Liver (tissue), 9 donors: Measurements from ENCODE around the gene IRF4. TPM values are rescaled to one million over a fixed set of nuclear protein-coding genes. Genes with fewer than 3 reads are reported as not detected.
A peak's percentile ranks its signal among the peaks of the same experiment; 100 is the strongest.

Experiments used
- DNase-seq: peaks from one replicate; pipeline ENCODE4 v3.0.0-alpha.2; 2017; ENCODE audit warnings: low spot score
- H3K27ac ChIP-seq, 2 donors: one replicate each; pipeline ENCODE4 v1.7.0; 2013; ENCODE audit warnings: inconsistent platforms in 2 of 2, low read length in 2 of 2, control low read depth in 1 of 2, low read depth in 1 of 2, mild to moderate bottlenecking in 1 of 2
- H3K27me3 ChIP-seq, 4 donors: one replicate each; pipeline versions ENCODE4 v1.6.1 to v1.7.0; 2013; ENCODE audit warnings: low read length in 3 of 4, inconsistent platforms in 1 of 4, mild to moderate bottlenecking in 1 of 4, moderate library complexity in 1 of 4; ENCODE audit not compliant: control insufficient read depth in 4 of 4, insufficient read depth in 4 of 4
- H3K36me3 ChIP-seq, 4 donors: one replicate each; pipeline versions ENCODE4 v1.6.1 to v1.7.0; 2013; ENCODE audit warnings: low read length in 3 of 4, mild to moderate bottlenecking in 3 of 4, low read depth in 1 of 4, moderate library complexity in 1 of 4; ENCODE audit not compliant: control insufficient read depth in 4 of 4, insufficient read depth in 3 of 4
- H3K4me1 ChIP-seq, 4 donors: one replicate each; pipeline versions ENCODE4 v1.6.1 to v1.7.0; 2013; ENCODE audit warnings: low read length in 3 of 4, mild to moderate bottlenecking in 3 of 4, moderate library complexity in 1 of 4; ENCODE audit not compliant: control insufficient read depth in 4 of 4, insufficient read depth in 4 of 4
- H3K4me3 ChIP-seq, 3 donors: one replicate each; pipeline versions ENCODE4 v1.6.1 to v1.7.0; 2013; ENCODE audit warnings: low read length in 3 of 3, control low read depth in 1 of 3, low read depth in 1 of 3, mild to moderate bottlenecking in 1 of 3
- H3K9ac ChIP-seq, 2 donors: one replicate each; pipeline ENCODE4 v1.7.0; 2013; ENCODE audit warnings: low read length in 2 of 2, mild to moderate bottlenecking in 2 of 2, moderate library complexity in 2 of 2, control low read depth in 1 of 2, low read depth in 1 of 2
- H3K9me3 ChIP-seq, 4 donors: one replicate each; pipeline versions ENCODE4 v1.6.1 to v1.7.0; 2013; ENCODE audit warnings: low read length in 3 of 4; ENCODE audit not compliant: control insufficient read depth in 4 of 4
- EGR1 ChIP-seq, 2 donors: IDR thresholded peaks; 2 replicates each; pipeline ENCODE4 v1.6.1; 2016 to 2018; ENCODE audit warnings: antibody characterized with exemption in 2 of 2, low read depth in 2 of 2
- FOXA1 ChIP-seq: IDR thresholded peaks from 2 replicates; pipeline ENCODE4 v1.6.1; 2016; ENCODE audit warnings: antibody characterized with exemption
- FOXA2 ChIP-seq: IDR thresholded peaks from 2 replicates; pipeline ENCODE4 v1.6.1; 2016; ENCODE audit warnings: antibody characterized with exemption
- GABPA ChIP-seq, 2 donors: IDR thresholded peaks in 1 of 2; conservative IDR thresholded peaks in 1 of 2; 2 replicates each; pipeline ENCODE4 v1.6.1; 2016; ENCODE audit warnings: antibody characterized with exemption in 2 of 2, mild to moderate bottlenecking in 1 of 2, moderate library complexity in 1 of 2
- HNF4A ChIP-seq, 2 donors: conservative IDR thresholded peaks; 2 replicates each; pipeline ENCODE4 v1.6.1; 2016; ENCODE audit warnings: antibody characterized with exemption in 2 of 2, mild to moderate bottlenecking in 2 of 2
- HNF4G ChIP-seq: IDR thresholded peaks from 2 replicates; pipeline ENCODE4 v1.6.1; 2016; ENCODE audit warnings: antibody characterized with exemption
- MAX ChIP-seq: IDR thresholded peaks from 2 replicates; pipeline ENCODE4 v1.6.1; 2016; ENCODE audit warnings: antibody characterized with exemption
- NR2F2 ChIP-seq: IDR thresholded peaks from 2 replicates; pipeline ENCODE4 v1.6.1; 2016; ENCODE audit warnings: antibody characterized with exemption
- RAD21 ChIP-seq, 2 donors: IDR thresholded peaks; 2 replicates each; pipeline ENCODE4 v1.6.1; 2016; ENCODE audit warnings: antibody characterized with exemption in 2 of 2, mild to moderate bottlenecking in 2 of 2
- REST ChIP-seq: IDR thresholded peaks from 2 replicates; pipeline ENCODE4 v1.6.1; 2016; ENCODE audit warnings: antibody characterized with exemption, mild to moderate bottlenecking
- RXRA ChIP-seq, 2 donors: IDR thresholded peaks; 2 replicates each; pipeline ENCODE4 v1.6.1; 2017 to 2018; ENCODE audit warnings: antibody characterized with exemption in 2 of 2, mild to moderate bottlenecking in 1 of 2
- SP1 ChIP-seq: IDR thresholded peaks from 2 replicates; pipeline ENCODE4 v1.6.1; 2018; ENCODE audit warnings: antibody characterized with exemption, mild to moderate bottlenecking
- YY1 ChIP-seq: IDR thresholded peaks from 2 replicates; pipeline ENCODE4 v1.6.1; 2016; ENCODE audit warnings: antibody characterized with exemption, mild to moderate bottlenecking
- WGBS: extraction: QIAGEN DNeasy Blood & Tissue Kit; methylation state at CpG from one replicate; pipeline ENCODE4 v1.1.7; 2013; 5-methylcytosine and 5-hydroxymethylcytosine counted together
- polyA plus RNA-seq, 2 donors: library from polyadenylated mRNA; stranded (reverse) in 1 of 2; unstranded in 1 of 2; fragments of 200-250 nt in 1 of 2; fragments of >200 nt in 1 of 2; fragmentation: Nextera tagmentation in 1 of 2; extraction: Ambion mirVana in 1 of 2; gene quantifications; one replicate each; pipeline versions ENCODE4 v1.2.1 to v1.2.3, GENCODE V29; 2013 to 2015
- total RNA-seq, 2 donors: library from RNA; depleted of rRNA; stranded (reverse); fragments of >200 nt; gene quantifications; one replicate each; pipeline ENCODE4 v1.2.3, GENCODE V29; 2014
- TF ChIP-seq, protein P1 (sequence below): IDR thresholded peaks from 2 replicates; pipeline ENCODE4 v1.6.1; 2016; ENCODE audit warnings: antibody characterized with exemption
- donor health status: healthy.
- donor health status: healthy.
- donor health status: healthy.
- donor health status: healthy.
- donor health status: healthy.

IRF4 gene
- total and polyA plus RNA-seq, 4 donors, result 0.68 to 1.6 (median 1.1) TPM

GRCh38 chr6:385614-386013 lies 5.9 kb upstream of the IRF4 start:
- no peak overlapping the region for H3K27ac ChIP-seq
- TF ChIP-seq FOXA2, result no peak
- no peak for TF ChIP-seq SP1
- TF ChIP-seq, protein P1, sequence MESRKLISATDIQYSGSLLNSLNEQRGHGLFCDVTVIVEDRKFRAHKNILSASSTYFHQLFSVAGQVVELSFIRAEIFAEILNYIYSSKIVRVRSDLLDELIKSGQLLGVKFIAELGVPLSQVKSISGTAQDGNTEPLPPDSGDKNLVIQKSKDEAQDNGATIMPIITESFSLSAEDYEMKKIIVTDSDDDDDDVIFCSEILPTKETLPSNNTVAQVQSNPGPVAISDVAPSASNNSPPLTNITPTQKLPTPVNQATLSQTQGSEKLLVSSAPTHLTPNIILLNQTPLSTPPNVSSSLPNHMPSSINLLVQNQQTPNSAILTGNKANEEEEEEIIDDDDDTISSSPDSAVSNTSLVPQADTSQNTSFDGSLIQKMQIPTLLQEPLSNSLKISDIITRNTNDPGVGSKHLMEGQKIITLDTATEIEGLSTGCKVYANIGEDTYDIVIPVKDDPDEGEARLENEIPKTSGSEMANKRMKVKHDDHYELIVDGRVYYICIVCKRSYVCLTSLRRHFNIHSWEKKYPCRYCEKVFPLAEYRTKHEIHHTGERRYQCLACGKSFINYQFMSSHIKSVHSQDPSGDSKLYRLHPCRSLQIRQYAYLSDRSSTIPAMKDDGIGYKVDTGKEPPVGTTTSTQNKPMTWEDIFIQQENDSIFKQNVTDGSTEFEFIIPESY, result no peak
- no peak for TF ChIP-seq EGR1 (IDR thresholded peaks at IDR 0.05; ENCODE audit: low read depth in 2 of 2)
- TF ChIP-seq NR2F2, result no peak
- no peak for TF ChIP-seq MAX
- TF ChIP-seq REST, result no peak
- no peak for TF ChIP-seq HNF4G
- TF ChIP-seq RXRA (IDR thresholded peaks at IDR 0.05), result no peak
- H3K9ac ChIP-seq, result no peak overlapping the region
- no peak for DNase-seq
- 90% methylated on average over 10 of the region's 10 CpGs for WGBS
- peaks cover 0 to 9% (median 2%) of the 10 kb centered on the region in 4 donors for H3K27me3 ChIP-seq
- no peaks in the 10 kb centered on the region for H3K36me3 ChIP-seq
- peaks cover 0 to 10% (median 3%) of the 10 kb centered on the region in 4 donors for H3K4me1 ChIP-seq
- no peak overlapping the region for H3K4me3 ChIP-seq
- no peaks in the 10 kb centered on the region for H3K9me3 ChIP-seq

DNA sequence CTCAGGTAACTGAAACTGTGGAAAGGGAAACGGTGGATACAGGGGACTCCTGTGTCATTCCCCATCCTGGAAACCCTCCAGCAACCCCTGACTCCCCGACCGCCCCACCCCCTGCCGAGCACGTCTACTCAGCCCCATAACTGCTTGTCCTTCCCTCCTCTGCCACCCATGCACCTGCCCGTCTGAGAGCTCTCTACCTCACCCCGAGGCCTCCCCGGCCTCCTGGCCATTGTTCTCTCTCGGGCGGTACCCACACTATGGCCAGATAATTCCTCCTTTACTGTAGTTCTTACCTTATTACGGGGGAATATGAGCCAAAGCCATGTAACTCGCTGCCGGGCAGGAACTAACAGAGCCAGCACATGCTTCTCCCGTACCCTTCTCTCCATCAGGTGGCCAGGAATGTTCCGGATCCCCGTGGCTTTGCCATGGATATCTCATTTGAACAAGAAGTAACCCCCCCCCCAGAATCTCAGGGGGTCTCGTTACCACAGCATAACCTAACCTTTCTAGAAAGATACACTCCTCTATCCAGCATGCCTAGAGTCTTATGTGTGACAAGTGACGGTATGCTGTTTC lies 4.8 kb upstream of the IRF4 start:
- TF ChIP-seq FOXA1 (no peak), HNF4G (no peak)
- no peak for DNase-seq
- Histone ChIP-seq H3K4me3 (no peak overlapping the region), H3K9me3 (no peaks in the 10 kb centered on the region), H3K36me3 (no peaks in the 10 kb centered on the region), H3K4me1 (peaks cover 0 to 17% (median 10%) of the 10 kb centered on the region in 4 donors), H3K9ac (no peak overlapping the region), H3K27ac (peak overlapping the region; percentile 63 to 72), H3K27me3 (peaks cover 0 to 9% (median 8%) of the 10 kb centered on the region in 4 donors)
- 88% methylated on average over 18 of the region's 18 CpGs for WGBS

GRCh38 chr6:387293-387741 lies 4.2 kb upstream of the IRF4 start:
- no peak overlapping the region for H3K4me3 ChIP-seq
- H3K9ac ChIP-seq, result no peak overlapping the region
- H3K36me3 ChIP-seq, result no peaks in the 10 kb centered on the region
- DNase-seq, result no peak
- H3K9me3 ChIP-seq, result no peaks in the 10 kb centered on the region
- 40% methylated on average over 11 of the region's 11 CpGs for WGBS
- H3K27me3 ChIP-seq, result peaks cover 0 to 13% (median 8%) of the 10 kb centered on the region in 4 donors
- H3K4me1 ChIP-seq, result peaks cover 5 to 23% (median 15%) of the 10 kb centered on the region in 4 donors
- H3K27ac ChIP-seq, result peak overlapping the region; percentile 63 to 72
- TF ChIP-seq, protein P1, result no peak
- no peak for TF ChIP-seq GABPA (IDR thresholded peaks at IDR 0.05 in 1 of 2, conservative IDR thresholded peaks at IDR 0.05 in 1 of 2)
- peak; percentile 66 for TF ChIP-seq REST
- no peak for TF ChIP-seq NR2F2
- TF ChIP-seq SP1, result peak; percentile 72
- peak; percentile 66 for TF ChIP-seq YY1
- TF ChIP-seq MAX, result peak; percentile 23
- TF ChIP-seq RXRA (IDR thresholded peaks at IDR 0.05), result peak; percentile 38 to 89
- peak in 1 of 2 donors; percentile 48 for TF ChIP-seq EGR1 (IDR thresholded peaks at IDR 0.05; ENCODE audit: low read depth in 2 of 2)
- no peak for TF ChIP-seq HNF4G
- TF ChIP-seq RAD21 (IDR thresholded peaks at IDR 0.05), result peak in 1 of 2 donors; percentile 43
- peak; percentile 35 to 67 for TF ChIP-seq HNF4A (conservative IDR thresholded peaks at IDR 0.05)
- peak; percentile 63 for TF ChIP-seq FOXA2
